Stimulated activated CD8-positive, alpha-beta memory T cell treated with anti-CD3 and anti-CD28 coated beads, Interleukin-2, amount 100 ng/mL, for 48 hours (primary cell): Measurements from ENCODE around the gene PADI3.

Experiments used
- DNase-seq, 2 donors: peaks; one replicate each; pipeline ENCODE4 v3.0.0-alpha.2; 2020; ENCODE audit warnings: low read depth in 2 of 2

The PADI3 gene

DNA sequence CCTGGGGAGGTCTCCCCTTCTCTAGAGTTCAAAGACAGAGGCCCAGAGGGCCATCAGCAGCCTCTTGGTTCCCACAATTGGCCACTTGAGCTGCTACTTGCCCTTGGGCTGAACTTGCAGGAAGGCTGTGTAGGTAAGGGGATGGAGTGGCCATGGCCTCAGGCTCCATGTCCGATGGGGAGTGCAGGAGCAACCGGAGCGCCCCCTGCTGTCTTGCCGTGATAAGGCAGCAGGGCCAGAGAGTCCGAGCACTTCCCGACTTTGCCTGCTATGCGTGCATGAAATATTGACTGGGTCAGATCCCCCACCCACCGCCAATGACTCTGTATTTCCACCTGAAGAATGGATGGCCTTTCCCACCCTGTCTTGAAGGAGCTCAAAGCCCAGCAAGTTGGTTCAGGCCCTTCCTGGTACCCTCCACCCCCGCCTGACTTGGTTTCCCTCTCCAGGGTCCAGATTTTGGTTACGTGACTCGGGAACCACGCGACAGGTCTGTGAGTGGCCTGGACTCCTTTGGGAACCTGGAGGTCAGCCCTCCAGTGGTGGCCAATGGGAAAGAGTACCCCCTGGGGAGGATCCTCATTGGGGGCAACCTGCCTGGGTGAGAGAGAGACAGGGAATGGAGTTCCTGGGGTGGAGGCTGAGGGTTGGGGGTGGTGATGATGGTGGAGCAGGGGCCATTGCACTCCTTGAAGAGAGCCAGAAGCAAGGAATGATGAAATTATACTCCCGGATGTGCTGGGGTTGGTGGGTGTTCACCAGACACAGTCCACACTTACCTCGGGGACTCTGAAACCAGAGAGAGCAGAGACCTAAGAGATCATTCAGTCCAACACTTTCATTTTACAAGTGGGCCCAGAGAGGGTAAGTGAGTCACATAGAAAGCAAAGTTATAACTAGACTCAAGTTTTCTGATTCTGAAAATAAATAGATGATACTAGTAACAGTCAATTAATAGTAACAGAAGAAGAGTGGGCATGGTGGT is 25.6 kb downstream of the PADI3 start:
- peak; percentile 25 to 43 for DNase-seq

DNA sequence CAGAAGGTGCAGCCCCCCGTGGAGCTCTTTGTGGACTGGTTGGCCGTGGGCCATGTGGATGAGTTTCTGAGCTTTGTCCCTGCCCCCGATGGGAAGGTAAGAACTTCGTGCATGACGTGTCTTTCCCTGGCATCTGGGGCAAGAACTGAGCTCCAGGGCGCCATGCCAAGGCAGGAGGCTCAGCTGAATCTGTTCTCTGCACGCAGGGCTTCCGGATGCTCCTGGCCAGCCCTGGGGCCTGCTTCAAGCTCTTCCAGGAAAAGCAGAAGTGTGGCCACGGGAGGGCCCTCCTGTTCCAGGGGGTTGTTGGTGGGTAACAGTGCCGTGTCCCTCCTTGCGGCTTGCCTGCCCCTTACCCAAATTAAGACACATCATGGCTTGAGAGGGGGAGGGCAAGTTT is 27.7 kb downstream of the PADI3 start:
- DNase-seq: no peak

DNA sequence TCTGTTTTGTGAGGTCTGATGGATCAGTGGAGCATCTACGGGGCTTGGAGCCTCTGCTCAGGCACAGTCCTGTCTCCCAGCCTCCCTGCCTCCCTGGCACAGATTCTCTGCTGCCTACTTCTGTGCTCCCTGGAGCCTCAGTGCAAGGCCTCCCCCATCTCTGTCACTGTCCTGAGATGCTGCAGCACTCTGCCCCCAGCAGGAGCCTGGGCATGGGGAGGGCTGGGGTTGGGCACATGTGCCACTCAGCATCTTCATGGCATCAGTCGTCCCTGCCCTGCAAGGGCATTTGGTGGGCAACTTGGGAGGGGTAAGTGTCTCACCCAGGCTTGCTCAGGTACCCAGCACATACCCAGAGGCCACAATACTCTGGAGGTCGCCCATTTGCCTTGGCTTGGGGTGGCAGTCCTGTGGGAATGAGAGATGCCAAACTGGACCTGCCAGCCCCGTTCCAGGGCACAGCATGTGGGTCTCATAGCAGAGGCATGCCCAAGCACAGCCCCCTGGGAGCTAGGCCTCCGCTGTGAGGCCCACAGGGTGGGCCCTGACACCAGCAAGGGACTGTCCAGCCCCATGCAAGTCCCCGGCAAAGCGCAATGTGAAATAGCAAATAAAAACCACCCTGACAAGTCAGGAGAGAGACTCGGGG is 28.7 kb downstream of the PADI3 start:
- DNase-seq: no peak

- DNase-seq: no peak
Observed at GRCh38 chr1:17278996-17279830, 30.3 kb downstream of the PADI3 start.

DNA sequence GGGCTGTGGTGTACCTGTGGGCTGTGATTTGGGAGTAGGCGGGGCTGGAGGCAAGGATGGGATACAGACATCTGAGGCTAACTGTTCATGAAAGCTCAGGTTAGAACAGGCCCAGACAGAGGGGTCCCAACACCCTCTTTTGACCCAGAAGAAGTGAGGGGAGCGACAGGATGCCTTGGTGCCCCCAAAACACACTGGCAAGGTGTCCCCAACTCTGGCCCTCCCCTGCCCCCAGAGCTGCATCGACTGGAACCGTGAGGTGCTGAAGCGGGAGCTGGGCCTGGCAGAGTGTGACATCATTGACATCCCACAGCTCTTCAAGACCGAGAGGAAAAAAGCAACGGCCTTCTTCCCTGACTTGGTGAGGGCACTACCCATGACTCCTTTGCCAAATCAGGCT is 31.5 kb downstream of the PADI3 start:
- no peak for DNase-seq

GRCh38 chr1:17280894-17281293 is 32.0 kb downstream of the PADI3 start:
- no peak for DNase-seq

GRCh38 chr1:17281775-17282181 is 32.9 kb downstream of the PADI3 start:
- DNase-seq: no peak

DNA sequence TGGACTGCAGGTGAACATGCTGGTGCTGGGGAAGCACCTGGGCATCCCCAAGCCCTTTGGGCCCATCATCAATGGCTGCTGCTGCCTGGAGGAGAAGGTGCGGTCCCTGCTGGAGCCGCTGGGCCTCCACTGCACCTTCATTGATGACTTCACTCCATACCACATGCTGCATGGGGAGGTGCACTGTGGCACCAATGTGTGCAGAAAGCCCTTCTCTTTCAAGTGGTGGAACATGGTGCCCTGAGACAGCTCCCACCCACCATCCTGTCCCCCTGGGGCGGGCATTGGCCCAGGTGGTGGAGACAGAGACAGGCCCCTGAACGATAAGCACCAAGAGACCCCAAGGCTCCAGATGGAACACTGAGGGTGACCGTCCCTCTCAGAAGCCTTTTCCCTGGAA is 33.9 kb downstream of the PADI3 start:
- DNase-seq: no peak

DNA sequence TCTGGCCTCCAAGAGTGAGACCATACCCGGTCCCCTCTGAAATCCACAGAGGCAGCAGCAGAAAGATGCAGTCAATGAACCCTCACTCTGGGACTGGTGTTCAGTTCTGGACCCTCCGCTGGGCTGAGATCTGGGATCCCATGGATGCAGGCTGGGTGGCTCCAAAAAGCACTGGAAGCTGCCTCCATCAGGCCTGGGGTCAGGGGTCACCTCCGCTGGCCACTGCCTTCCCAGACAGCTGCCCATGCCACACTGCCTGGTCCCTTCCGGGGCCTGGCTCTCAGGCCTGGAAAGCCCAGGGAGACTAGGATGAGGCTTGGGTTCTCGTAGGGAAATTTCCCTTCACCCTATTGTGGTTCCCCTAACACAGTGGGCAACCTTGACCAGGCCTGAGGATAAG is 37.7 kb downstream of the PADI3 start:
- no peak for DNase-seq

GRCh38 chr1:17287130-17287776 is 38.4 kb downstream of the PADI3 start:
- DNase-seq: no peak

DNA sequence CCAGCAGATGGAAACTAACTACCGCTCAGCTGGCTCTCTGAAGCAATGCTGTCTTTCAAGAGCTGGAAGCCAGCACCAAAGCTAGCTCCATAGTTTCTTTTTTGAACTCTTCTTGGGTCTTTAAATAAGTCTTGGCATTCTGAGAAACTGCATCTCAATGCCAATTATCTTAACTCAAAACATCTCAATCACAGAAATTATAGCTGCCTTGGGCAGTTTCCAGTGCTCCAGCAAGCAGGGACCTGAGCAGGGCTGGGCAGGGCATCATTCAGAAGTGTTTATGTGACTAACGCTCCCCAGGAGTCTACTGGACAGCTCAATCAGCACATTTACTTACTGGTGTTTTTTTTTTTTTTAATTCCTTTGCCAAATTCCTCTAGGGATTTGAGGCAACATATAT is 40.8 kb downstream of the PADI3 start:
- DNase-seq: no peak

GRCh38 chr1:17290553-17290952 is 41.7 kb downstream of the PADI3 start:
- no peak for DNase-seq

DNA sequence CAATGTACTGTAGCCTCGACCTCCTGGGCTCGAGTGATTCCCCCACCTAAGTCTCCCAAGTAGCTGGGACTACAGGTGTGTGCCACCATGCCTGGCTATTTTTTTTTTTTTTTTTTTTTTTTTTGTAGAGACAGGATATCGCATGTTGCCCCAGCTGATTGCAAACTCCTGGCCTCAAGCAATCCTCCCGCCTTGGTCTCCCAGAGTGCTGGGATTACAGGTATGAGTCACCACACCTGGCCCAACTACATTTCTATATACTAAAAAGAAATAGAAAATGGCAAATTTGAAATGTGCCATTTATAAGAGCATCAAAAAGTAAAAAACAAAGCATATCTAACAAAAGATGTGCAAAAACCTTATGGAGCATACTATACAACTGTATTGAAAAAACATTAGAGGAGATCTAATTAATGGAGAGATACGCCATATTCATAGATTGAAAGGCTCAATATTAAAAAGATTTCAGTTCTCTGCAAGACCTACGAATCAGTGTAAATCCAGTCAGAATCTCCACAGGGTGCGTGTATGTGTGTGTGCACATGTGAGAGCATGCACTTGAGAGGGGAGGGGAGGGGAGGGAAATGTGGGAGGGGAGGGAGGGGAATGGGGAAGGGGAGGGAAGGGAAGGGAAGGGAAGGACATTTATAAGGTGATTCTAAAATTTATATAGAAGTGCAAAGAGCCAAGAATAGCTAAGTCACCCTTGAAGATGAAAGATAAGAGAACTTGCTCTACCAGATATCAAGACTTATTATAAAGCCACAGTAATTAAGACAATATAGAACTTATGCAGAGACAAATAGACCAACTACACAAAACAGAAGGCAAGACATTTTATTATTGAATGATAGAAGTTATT is 43.6 kb downstream of the PADI3 start:
- DNase-seq: no peak

- DNase-seq: no peak
Observed at GRCh38 chr1:17293681-17294425, 45.0 kb downstream of the PADI3 start.

DNA sequence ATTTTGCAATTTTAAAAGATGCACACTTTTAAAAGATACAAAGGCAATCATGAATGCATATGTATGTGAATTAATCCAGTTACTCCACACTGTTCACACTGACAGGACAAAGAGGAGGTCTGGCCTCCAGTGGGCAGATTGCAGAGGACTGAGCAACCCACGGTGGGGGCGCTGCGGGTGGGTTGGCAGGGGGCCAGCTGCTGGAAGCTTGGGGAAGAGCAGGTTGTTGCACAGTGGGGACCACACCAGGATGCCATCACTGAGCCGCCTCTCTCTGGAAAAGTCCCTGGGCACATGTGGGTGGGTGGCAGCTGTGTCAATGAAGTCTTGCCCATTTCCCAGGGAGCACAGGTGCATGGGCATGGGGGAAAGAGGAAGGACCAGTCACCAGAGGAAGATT is 46.4 kb downstream of the PADI3 start:
- DNase-seq: no peak

DNA sequence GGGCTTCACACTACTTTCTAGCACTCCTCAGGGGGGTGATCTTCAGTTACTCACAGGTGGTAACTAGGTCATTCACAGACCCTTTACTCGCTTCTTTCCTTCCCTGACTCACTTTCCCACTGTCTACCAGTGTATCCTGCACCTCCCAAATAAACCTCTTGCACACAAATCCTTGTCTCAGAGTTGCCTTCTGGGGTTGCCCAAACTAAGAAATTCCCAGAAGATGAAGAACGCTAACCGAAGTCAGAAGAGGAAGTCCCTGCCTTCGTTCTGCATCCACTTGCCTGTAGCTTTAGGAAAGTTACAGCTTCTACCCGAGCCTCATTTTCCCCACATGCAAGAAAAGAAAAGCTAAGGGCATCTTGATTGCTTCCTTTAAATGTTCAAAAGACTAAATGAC is 47.2 kb downstream of the PADI3 start:
- no peak for DNase-seq

- no peak for DNase-seq
Observed at GRCh38 chr1:17297991-17298390, 49.1 kb downstream of the PADI3 start.

- no peak for DNase-seq
Observed at GRCh38 chr1:17301767-17302166, 52.9 kb downstream of the PADI3 start.

GRCh38 chr1:17304151-17304825 is 55.4 kb downstream of the PADI3 start:
- no peak for DNase-seq

GRCh38 chr1:17304826-17305175 is 55.9 kb downstream of the PADI3 start:
- no peak for DNase-seq
